B cell (primary cell): ENCODE results near the gene ABHD16A. TPM values are rescaled to one million over a fixed set of nuclear protein-coding genes. Genes with fewer than 3 reads are reported as not detected.

ENCODE experiments used
- ATAC-seq: fragments of 200-7000 bp; cut with Tn5 transposase; one replicate; pipeline ENCODE4 v1.10.0; 2021; ENCODE audit warnings: low read depth, mild to moderate bottlenecking, moderate number of reproducible peaks, moderate library complexity
- CTCF ChIA-PET: fragments of 350-600 bp; sonication (Branson Sonifier 250); formaldehyde crosslinking; loops from one replicate; lab custom pipeline; 2021; ENCODE audit warnings: antibody characterized with exemption, inconsistent platforms; lab: Charles Lee
- POLR2A ChIA-PET: fragments of 350-600 bp; sonication (Branson Sonifier 250); formaldehyde crosslinking; loops from one replicate; lab custom pipeline; 2021; ENCODE audit warnings: antibody characterized with exemption; lab: Charles Lee
- DNase-seq: peaks from one replicate; pipeline ENCODE4 v3.0.0; 2013
- H2AFZ ChIP-seq: 2 replicates; pipeline ENCODE4 v1.6.1; 2012; ENCODE audit warnings: mild to moderate bottlenecking, low read depth, low read length; ENCODE audit not compliant: insufficient read depth, poor library complexity, severe bottlenecking
- H3K27ac ChIP-seq, 2 donors: 1 replicate in 1 of 2; 2 replicates in 1 of 2; pipeline ENCODE4 v1.5.1; 2012 to 2013; ENCODE audit warnings: low read length in 2 of 2, mild to moderate bottlenecking in 2 of 2, moderate library complexity in 1 of 2
- H3K27me3 ChIP-seq, 4 experiments: fragments of 200-600 bp in 1 of 4; sonication (generic) in 1 of 4; replicated peaks in 1 of 4; 1 replicate in 2 of 4; 2 replicates in 2 of 4; pipeline versions ENCODE4 v1.6.1 to v1.7.0; 2013 to 2016; ENCODE audit warnings: low read length in 3 of 4, mild to moderate bottlenecking in 2 of 4, mixed read lengths in 1 of 4, moderate library complexity in 1 of 4; ENCODE audit not compliant: insufficient read depth in 4 of 4, control insufficient read depth in 3 of 4; ENCODE audit errors: control extremely low read depth in 1 of 4
- H3K36me3 ChIP-seq, 2 experiments: replicated peaks in 1 of 2; 1 replicate in 1 of 2; 2 replicates in 1 of 2; pipeline versions ENCODE4 v1.6.1 to v1.7.1; 2013; ENCODE audit warnings: low read length in 1 of 2; ENCODE audit not compliant: insufficient read depth in 2 of 2, control insufficient read depth in 1 of 2; ENCODE audit errors: control extremely low read depth in 1 of 2, extremely low read depth in 1 of 2
- H3K4me1 ChIP-seq, 2 donors: fragments of 200-600 bp in 1 of 2; sonication (generic) in 1 of 2; 1 replicate in 1 of 2; 2 replicates in 1 of 2; pipeline versions ENCODE4 v1.5.1 to v1.6.1; 2013 to 2017; ENCODE audit warnings: low read length in 2 of 2; ENCODE audit not compliant: control insufficient read depth in 2 of 2, insufficient read depth in 2 of 2
- H3K4me2 ChIP-seq: replicated peaks from 2 replicates; pipeline ENCODE3; 2012; ENCODE audit warnings: mild to moderate bottlenecking, low read depth, low read length; ENCODE audit not compliant: poor library complexity, severe bottlenecking
- H3K4me3 ChIP-seq, 5 experiments: fragments of 200-600 bp in 1 of 5; sonication (generic) in 1 of 5; 1 replicate in 3 of 5; 2 replicates in 2 of 5; pipeline versions ENCODE4 v1.5.1 to v1.7.0; 2011 to 2016; ENCODE audit warnings: low read length in 4 of 5, mild to moderate bottlenecking in 4 of 5, low read depth in 2 of 5, control low read depth in 1 of 5, moderate library complexity in 1 of 5; ENCODE audit not compliant: insufficient read depth in 1 of 5; ENCODE audit errors: control extremely low read depth in 1 of 5, extremely low read depth in 1 of 5
- H3K79me2 ChIP-seq: fragments of 200-600 bp; sonication (generic); one replicate; pipeline ENCODE4 v1.6.0; 2016; ENCODE audit warnings: low read length; ENCODE audit not compliant: control insufficient read depth, insufficient read depth
- H3K9ac ChIP-seq: fragments of 200-600 bp; sonication (generic); 2 replicates; pipeline ENCODE4 v1.6.1; 2017; ENCODE audit warnings: mild to moderate bottlenecking, low read length, moderate library complexity
- H3K9me3 ChIP-seq, 3 donors: one replicate each; pipeline versions ENCODE4 v1.6.1 to v1.7.1; 2013; ENCODE audit warnings: low read length in 2 of 3; ENCODE audit not compliant: control insufficient read depth in 2 of 3, insufficient read depth in 1 of 3; ENCODE audit errors: control extremely low read depth in 1 of 3
- H4K20me1 ChIP-seq: 2 replicates; pipeline ENCODE4 v1.6.0; 2012; ENCODE audit warnings: mild to moderate bottlenecking, low read length; ENCODE audit not compliant: insufficient read depth, control insufficient read depth, poor library complexity, severe bottlenecking
- H3K27ac Mint-ChIP-seq: one replicate; pipeline ENCODE4 v1.8.0; 2021; ENCODE audit warnings: mixed read lengths
- H3K27me3 Mint-ChIP-seq: one replicate; pipeline ENCODE4 v1.8.0; 2021; ENCODE audit warnings: mixed read lengths
- H3K4me1 Mint-ChIP-seq: one replicate; pipeline ENCODE4 v1.8.0; 2021; ENCODE audit warnings: mixed read lengths
- H3K4me3 Mint-ChIP-seq: one replicate; pipeline ENCODE4 v1.8.0; 2021; ENCODE audit warnings: mixed read lengths
- H3K9me3 Mint-ChIP-seq: one replicate; pipeline ENCODE4 v1.8.0; 2022; ENCODE audit warnings: mixed read lengths; ENCODE audit not compliant: insufficient read depth
- EZH2 ChIP-seq: IDR thresholded peaks from 2 replicates; pipeline ENCODE4 v1.6.1; 2012; ENCODE audit warnings: borderline replicate concordance, low read depth, mild to moderate bottlenecking, moderate library complexity, low read length; ENCODE audit not compliant: insufficient read depth, poor library complexity, severe bottlenecking
- WGBS: methylation state at CpG from one replicate; pipeline ENCODE4 v1.1.5; 2013; ENCODE audit warnings: missing lambda C conversion rate; ENCODE audit not compliant: insufficient coverage; 5-methylcytosine and 5-hydroxymethylcytosine counted together
- intact Hi-C: fragments of 100-400 bp; cut with micrococcal nuclease; formaldehyde crosslinking; loops from one replicate; pipeline ENCODE4 v1.10.0; 2022
- polyA plus RNA-seq: library from polyadenylated mRNA; depleted of rRNA; stranded (reverse); fragments of >200 nt; gene quantifications from 2 replicates; pipeline ENCODE4 v1.2.3, GENCODE V29; 2012
- total RNA-seq, 2 donors: library from RNA; stranded (reverse); fragments of 120-200 nt in 1 of 2; gene quantifications; 1 replicate in 1 of 2; 2 replicates in 1 of 2; pipeline versions ENCODE4 v1.2.3 to v1.2.4, GENCODE V29; 2013 to 2022
- TF ChIP-seq, protein P1 (sequence below): fragments of 200-600 bp; IDR thresholded peaks from one replicate; pipeline ENCODE4 v1.8.0; 2022; ENCODE audit warnings: antibody characterized with exemption, mild to moderate bottlenecking

The ABHD16A gene
- total and polyA plus RNA-seq, 2 donors (not counting 1 experiment from before 2014, with no cell fraction given): 78.3 to 97.5 TPM

- ATAC-seq (no peak), DNase-seq (no peak)
- H3K4me3 Mint-ChIP-seq: no peak within 1 kb of the TSS
- H2AFZ ChIP-seq: no peak within 1 kb of the TSS
- H3K9ac ChIP-seq: no peak within 1 kb of the TSS
- H3K36me3 ChIP-seq: no peaks in the 10 kb centered on the region
- no peak within 1 kb of the TSS for H3K27ac Mint-ChIP-seq
- peaks cover 28% of the 10 kb centered on the region for H3K4me1 Mint-ChIP-seq
- no peak within 1 kb of the TSS for H3K4me2 ChIP-seq
- ChIA-PET CTCF (no interaction called here), POLR2A (no interaction called here)
- no peaks in the 10 kb centered on the region for H4K20me1 ChIP-seq
- no peaks in the 10 kb centered on the region for H3K9me3 Mint-ChIP-seq
- H3K4me1 ChIP-seq: peaks cover 24 to 29% of the 10 kb centered on the region in 2 donors
- TF ChIP-seq, protein P1, sequence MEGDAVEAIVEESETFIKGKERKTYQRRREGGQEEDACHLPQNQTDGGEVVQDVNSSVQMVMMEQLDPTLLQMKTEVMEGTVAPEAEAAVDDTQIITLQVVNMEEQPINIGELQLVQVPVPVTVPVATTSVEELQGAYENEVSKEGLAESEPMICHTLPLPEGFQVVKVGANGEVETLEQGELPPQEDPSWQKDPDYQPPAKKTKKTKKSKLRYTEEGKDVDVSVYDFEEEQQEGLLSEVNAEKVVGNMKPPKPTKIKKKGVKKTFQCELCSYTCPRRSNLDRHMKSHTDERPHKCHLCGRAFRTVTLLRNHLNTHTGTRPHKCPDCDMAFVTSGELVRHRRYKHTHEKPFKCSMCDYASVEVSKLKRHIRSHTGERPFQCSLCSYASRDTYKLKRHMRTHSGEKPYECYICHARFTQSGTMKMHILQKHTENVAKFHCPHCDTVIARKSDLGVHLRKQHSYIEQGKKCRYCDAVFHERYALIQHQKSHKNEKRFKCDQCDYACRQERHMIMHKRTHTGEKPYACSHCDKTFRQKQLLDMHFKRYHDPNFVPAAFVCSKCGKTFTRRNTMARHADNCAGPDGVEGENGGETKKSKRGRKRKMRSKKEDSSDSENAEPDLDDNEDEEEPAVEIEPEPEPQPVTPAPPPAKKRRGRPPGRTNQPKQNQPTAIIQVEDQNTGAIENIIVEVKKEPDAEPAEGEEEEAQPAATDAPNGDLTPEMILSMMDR: no peak
- TF ChIP-seq EZH2: no peak
- H3K27me3 ChIP-seq: peaks cover 0 to 6% (median 0%) of the 10 kb centered on the region in 4 experiments
- no peak within 1 kb of the TSS for H3K27ac ChIP-seq
- no peaks in the 10 kb centered on the region for H3K9me3 ChIP-seq
- WGBS: 83% methylated on average over 3 of the region's 3 CpGs
- intact Hi-C loops: no loop called here
- H3K27me3 Mint-ChIP-seq: no peaks in the 10 kb centered on the region
- peaks cover 14% of the 10 kb centered on the region for H3K79me2 ChIP-seq
- H3K4me3 ChIP-seq: no peak within 1 kb of the TSS
Observed at GRCh38 chr6:31706599-31706998, 3.5 kb upstream of the ABHD16A start, which contains the start of gene LY6G6F. LY6G6F (plus strand) TSS chr6:31706866; CDS start chr6:31706907, 41 bp downstream.

- POLR2A ChIA-PET: interaction anchor here (0.6 kb wide), 1 partner anchor 109 kb away, joined by 3 read pairs; the partner anchor contains the start of genes HSPA1A and HSPA1L
- ATAC-seq: no peak
- CTCF ChIA-PET: no interaction called here
- Mint-ChIP-seq H3K4me1 (peaks cover 28% of the 10 kb centered on the region), H3K9me3 (no peaks in the 10 kb centered on the region), H3K4me3 (no peak overlapping the region), H3K27me3 (no peaks in the 10 kb centered on the region), H3K27ac (no peak overlapping the region)
- Histone ChIP-seq H3K79me2 (peaks cover 21% of the 10 kb centered on the region), H3K9ac (no peak overlapping the region), H3K36me3 (peaks cover 0 to 6% of the 10 kb centered on the region in 2 experiments), H3K4me1 (peaks cover 23 to 29% of the 10 kb centered on the region in 2 donors), H4K20me1 (no peaks in the 10 kb centered on the region), H2AFZ (no peak overlapping the region), H3K4me3 (no peak overlapping the region), H3K9me3 (no peaks in the 10 kb centered on the region), H3K27me3 (peaks cover 0 to 6% (median 0%) of the 10 kb centered on the region in 4 experiments), H3K4me2 (no peak overlapping the region), H3K27ac (no peak overlapping the region)
- WGBS: 100% methylated on average over 1 of the region's 6 CpGs
- TF ChIP-seq, protein P1: no peak
- no peak for TF ChIP-seq EZH2
- no peak for DNase-seq
- intact Hi-C loops: no loop called here
Observed at GRCh38 chr6:31705931-31706330, 2.8 kb upstream of the ABHD16A start.
